Fibroblast of pulmonary artery (primary cell): Measurements from ENCODE around the gene COMMD9.

Source experiments
- DNase-seq: peaks from one replicate; pipeline ENCODE4 v3.0.0-alpha.2; 2010; ENCODE audit warnings: low read depth
- H3K4me3 ChIP-seq: replicated peaks from 2 replicates; pipeline ENCODE4 v1.5.1; 2011; ENCODE audit warnings: low read depth, mild to moderate bottlenecking, control low read depth, low read length, moderate library complexity
- TF ChIP-seq, protein P1 (sequence below): IDR thresholded peaks from 2 replicates; pipeline ENCODE4 v1.5.1; 2011; ENCODE audit warnings: mild to moderate bottlenecking, control low read depth, low read length, inconsistent platforms; ENCODE audit errors: missing control alignments

The COMMD9 gene

DNA sequence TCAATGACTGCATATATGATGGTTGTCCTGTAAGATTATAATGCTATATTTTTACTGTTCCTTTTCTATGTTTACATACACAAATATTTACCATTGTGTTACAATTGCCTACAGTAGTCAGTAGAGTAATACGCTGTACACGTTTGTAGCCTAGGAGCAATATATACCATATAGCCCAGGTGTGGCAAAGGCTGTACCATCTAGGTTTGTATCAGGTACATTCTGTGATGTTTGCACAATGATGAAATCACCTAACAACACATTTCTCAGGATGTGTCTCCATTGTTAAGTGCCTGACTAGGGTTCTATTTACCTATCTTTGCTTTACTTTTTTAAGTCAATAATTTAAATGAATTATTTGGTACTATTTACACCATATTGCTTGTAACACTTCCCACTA, 28.8 kb upstream of the COMMD9 start:
- H3K4me3 ChIP-seq: no peak overlapping the region
- TF ChIP-seq, protein P1, sequence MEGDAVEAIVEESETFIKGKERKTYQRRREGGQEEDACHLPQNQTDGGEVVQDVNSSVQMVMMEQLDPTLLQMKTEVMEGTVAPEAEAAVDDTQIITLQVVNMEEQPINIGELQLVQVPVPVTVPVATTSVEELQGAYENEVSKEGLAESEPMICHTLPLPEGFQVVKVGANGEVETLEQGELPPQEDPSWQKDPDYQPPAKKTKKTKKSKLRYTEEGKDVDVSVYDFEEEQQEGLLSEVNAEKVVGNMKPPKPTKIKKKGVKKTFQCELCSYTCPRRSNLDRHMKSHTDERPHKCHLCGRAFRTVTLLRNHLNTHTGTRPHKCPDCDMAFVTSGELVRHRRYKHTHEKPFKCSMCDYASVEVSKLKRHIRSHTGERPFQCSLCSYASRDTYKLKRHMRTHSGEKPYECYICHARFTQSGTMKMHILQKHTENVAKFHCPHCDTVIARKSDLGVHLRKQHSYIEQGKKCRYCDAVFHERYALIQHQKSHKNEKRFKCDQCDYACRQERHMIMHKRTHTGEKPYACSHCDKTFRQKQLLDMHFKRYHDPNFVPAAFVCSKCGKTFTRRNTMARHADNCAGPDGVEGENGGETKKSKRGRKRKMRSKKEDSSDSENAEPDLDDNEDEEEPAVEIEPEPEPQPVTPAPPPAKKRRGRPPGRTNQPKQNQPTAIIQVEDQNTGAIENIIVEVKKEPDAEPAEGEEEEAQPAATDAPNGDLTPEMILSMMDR: no peak
- no peak for DNase-seq

DNA sequence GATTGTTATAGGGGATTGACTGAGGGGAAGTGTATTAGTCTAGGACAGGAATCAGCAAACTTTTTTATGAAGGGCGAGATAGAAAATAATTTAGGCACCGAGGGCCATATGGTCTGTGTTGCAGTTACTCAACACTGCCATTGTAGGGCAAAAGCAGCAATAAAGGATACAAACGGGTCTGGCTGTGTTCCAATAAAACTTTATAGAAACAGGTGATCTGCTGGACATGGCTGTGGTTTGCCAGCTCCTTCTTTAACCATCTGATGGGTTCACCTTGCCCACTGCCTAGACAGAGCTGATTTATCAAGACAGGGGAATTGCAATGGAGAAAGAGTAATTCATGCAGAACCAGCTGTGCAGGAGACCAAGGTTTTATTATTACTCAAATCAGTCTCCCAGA, 26.8 kb upstream of the COMMD9 start:
- no peak overlapping the region for H3K4me3 ChIP-seq
- TF ChIP-seq, protein P1: no peak
- no peak for DNase-seq

DNA sequence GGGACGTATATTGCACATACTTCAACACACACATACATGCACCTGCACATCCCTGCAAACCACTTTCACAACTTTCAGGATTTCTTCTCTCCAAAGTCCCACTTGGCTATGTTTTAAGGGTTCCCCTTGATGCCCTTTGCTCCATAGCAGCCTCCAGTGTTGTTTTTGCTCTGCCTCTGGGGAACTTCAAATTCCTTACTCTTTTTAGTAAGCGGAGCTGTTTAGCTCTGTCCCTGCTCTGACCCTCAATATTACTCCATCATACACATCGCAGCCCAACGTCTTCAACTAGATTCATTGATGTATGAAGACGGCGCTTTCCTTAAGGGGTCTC, 25.2 kb upstream of the COMMD9 start:
- DNase-seq: no peak
- TF ChIP-seq, protein P1: no peak
- H3K4me3 ChIP-seq: no peak overlapping the region

DNA sequence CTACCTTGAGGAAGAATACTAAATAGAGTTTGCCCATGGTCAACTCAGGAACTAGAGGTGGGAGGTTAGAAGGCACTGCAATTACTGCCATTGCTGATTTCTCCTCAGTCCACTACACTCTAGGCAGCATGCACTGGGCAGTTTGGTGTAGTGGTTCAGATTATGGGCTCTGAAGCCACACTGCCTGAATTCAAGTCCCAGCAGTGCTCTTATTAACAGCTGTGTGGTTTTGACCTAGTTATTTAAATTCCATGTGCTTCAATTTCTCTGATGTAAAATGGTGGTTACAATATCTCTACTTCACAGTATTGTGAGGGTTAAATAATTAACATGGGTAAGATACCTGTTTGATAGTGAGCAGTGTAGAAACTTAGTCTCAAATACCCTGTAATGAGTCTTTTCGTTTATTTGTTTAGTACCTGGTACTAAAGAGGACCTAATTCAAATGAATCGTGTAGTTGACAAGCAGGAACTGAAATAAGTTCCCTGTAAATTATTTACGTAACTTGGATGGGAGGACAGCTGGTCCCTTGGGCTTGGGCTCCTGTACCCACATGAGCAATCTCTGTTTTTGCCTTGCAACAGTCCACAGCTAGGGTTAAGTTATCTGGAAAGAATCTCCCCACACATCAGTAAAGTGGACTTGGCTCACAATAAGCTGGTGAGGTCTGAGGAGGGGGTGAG, 24.7 kb upstream of the COMMD9 start:
- no peak overlapping the region for H3K4me3 ChIP-seq
- TF ChIP-seq, protein P1: no peak
- no peak for DNase-seq

DNA sequence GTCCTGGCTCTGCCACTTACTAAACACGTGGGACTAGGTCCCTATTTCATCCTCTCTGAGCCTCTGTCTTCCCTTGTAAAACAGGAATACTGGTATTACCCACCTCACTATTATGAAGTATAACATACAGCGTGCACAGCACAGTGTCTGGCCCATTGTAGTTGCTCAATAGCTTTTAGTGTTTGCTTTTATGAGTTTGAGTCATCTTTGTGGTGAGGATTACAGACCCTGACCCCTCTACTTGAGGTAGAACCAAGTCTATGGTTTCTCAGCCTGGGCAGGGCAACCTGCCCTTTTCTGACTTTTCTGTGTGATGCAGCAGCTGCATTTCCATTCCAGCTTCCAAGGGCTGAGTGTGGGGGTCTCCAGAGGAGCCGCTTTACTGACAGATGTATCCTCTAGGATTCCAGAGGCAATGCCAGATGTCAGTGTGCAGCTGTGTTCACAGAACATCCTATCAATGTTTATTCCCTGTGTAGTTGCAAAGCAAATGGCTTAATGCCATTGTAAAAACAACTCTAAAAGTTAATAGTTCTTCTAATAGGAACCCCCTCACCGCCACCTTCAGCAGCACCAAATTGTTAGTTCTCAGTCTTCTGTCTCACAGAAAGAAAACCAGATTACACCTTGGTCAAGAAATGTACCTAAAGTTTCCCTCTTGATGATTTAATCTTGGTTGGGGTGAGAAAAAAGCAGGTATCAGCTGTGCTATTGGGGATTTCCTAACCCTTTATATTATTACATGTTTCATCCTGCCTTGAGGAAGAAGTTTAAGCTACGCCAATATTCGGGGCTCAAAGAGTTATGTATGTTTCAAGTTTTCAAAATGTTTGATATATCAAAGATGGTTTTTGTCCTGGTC, 23.6 kb upstream of the COMMD9 start:
- H3K4me3 ChIP-seq: no peak overlapping the region
- peak; percentile 46 for DNase-seq
- TF ChIP-seq, protein P1: no peak

DNA sequence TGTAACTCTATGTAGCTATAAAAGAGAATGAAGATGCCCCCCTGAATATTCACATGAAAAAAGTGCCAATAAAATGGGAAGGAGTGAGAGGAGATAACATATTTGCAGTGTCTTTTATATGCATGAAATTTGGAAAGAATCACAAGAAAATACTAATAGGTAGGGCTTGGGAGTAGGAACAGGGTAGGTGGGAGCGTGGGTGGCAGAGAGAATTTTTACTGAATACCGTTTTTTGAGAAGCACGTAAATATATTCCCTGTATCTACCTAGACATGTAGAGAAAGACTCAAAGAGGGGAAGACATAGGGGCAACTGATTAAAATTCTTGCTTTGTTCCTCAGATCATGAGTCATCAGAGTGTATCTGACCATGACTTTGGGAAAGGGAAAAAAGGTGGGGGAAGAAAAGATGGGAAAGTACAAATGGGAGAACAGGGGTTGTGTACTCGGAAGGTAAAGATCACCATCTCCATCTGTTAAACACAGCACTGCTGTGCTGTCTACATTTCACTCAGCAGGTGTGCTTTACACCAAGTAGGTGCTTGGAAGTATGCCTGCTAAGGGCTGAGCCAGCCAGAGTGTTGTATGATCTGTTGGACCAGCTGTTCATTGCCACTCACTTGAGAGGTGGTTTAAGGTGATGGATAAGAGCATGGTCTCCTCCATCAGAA, 22.8 kb upstream of the COMMD9 start:
- DNase-seq: no peak
- TF ChIP-seq, protein P1: no peak
- H3K4me3 ChIP-seq: no peak overlapping the region
